Suprapubic skin (tissue), 4 donors: ENCODE measurements around the gene LHPP. TPM values are rescaled to one million over a fixed set of nuclear protein-coding genes. Genes with fewer than 3 reads are reported as not detected.
A peak's percentile ranks its signal among the peaks of the same experiment; 100 is the strongest.

Experiments used
- DNase-seq, 2 donors: peaks; one replicate each; pipeline ENCODE4 v3.0.0-alpha.2; 2019; ENCODE audit warnings: low spot score in 2 of 2
- H3K27ac ChIP-seq: fragments of 200-600 bp; sonication (generic); one replicate; pipeline ENCODE4 v1.5.1; 2019
- H3K27me3 ChIP-seq: fragments of 200-600 bp; sonication (generic); one replicate; pipeline ENCODE4 v1.5.1; 2019
- H3K36me3 ChIP-seq: fragments of 200-600 bp; sonication (generic); one replicate; pipeline ENCODE4 v1.5.1; 2019
- H3K4me1 ChIP-seq: fragments of 200-600 bp; sonication (generic); one replicate; pipeline ENCODE4 v1.5.1; 2019
- H3K4me3 ChIP-seq: fragments of 200-600 bp; sonication (generic); one replicate; pipeline ENCODE4 v1.5.1; 2019; ENCODE audit warnings: mild to moderate bottlenecking
- H3K9me3 ChIP-seq: fragments of 200-600 bp; sonication (generic); one replicate; pipeline ENCODE4 v1.5.1; 2019
- EP300 ChIP-seq: sonication (generic); formaldehyde crosslinking; IDR thresholded peaks from one replicate; pipeline ENCODE4 v1.6.1; 2017; ENCODE audit warnings: antibody characterized with exemption
- POLR2A ChIP-seq, 2 donors: fragments of 450-650 bp; IDR thresholded peaks; one replicate each; pipeline ENCODE4 v1.6.1; 2017; ENCODE audit warnings: antibody characterized with exemption in 2 of 2, mild to moderate bottlenecking in 2 of 2, moderate library complexity in 2 of 2
- POLR2AphosphoS5 ChIP-seq, 3 donors: sonication (generic); formaldehyde crosslinking; IDR thresholded peaks; one replicate each; pipeline ENCODE4 v1.6.1; 2017; ENCODE audit warnings: antibody characterized with exemption in 3 of 3
- WGBS: methylation state at CpG from one replicate; pipeline ENCODE4 v1.1.5; 2018; 5-methylcytosine and 5-hydroxymethylcytosine counted together
- total RNA-seq, 4 donors: library from RNA; depleted of rRNA; stranded (reverse); fragments of >200 nt; gene quantifications; one replicate each; pipeline ENCODE4 v1.1.0, GENCODE V29; 2016
- TF ChIP-seq, protein P1 (sequence below), 2 donors: fragments of 200-600 bp in 1 of 2; fragments of 450-650 bp in 1 of 2; sonication (generic) in 1 of 2; IDR thresholded peaks; one replicate each; pipeline ENCODE4 v1.5.1; 2016 to 2019; ENCODE audit warnings: antibody characterized with exemption in 2 of 2, mild to moderate bottlenecking in 1 of 2, moderate library complexity in 1 of 2

Gene LHPP
- total RNA-seq, 4 donors from 2014 or later = 14.4 to 22.6 (median 15.3) TPM

DNA sequence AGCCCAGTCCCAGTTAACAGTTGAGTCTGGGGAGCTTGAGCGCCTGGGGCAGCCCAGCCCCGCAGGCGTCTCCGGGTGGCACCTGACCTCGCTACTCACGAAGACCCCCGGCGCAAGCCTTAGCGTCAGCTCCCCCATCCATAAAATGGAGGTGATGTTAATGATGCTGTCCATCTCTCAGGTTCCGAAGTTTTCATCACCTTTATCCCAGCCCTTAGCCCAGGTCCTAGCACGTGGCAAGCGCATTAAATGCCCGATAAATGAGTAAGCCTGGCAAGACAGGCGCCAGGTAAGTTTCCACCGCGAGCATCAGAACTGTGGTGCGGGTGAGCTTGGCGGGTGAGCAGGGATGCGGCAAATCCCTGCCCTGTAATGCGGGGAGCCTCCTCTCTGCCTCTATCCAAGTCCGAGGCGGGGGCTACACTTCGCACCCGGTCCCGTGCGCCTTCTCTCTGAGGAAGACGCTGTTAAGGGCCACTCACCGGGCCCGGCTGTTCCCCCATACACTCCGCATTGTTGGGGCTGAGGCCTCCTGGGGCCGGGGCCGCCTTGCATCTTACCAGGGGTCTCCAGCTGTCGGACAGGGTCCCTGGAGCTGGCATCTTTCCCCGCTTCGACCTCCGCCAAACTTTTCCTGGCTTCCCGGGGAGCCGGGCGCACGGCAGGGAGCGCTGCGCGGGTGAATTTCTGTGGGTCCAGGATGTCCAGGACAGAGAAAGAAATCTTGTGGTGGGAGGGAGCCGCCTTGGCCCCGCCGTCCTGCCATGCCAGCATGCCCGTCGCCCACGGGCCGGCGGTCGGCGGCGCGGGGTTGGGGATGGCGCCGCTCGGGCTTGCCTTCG is 12.2 kb upstream of the LHPP start:
- H3K4me1 ChIP-seq = peaks cover 35% of the 10 kb centered on the region
- H3K36me3 ChIP-seq = no peaks in the 10 kb centered on the region
- no peak overlapping the region for H3K27ac ChIP-seq
- TF ChIP-seq POLR2A (IDR thresholded peaks at IDR 0.05) (no peak), EP300 (no peak), POLR2AphosphoS5 (IDR thresholded peaks at IDR 0.05) (no peak)
- TF ChIP-seq, protein P1, sequence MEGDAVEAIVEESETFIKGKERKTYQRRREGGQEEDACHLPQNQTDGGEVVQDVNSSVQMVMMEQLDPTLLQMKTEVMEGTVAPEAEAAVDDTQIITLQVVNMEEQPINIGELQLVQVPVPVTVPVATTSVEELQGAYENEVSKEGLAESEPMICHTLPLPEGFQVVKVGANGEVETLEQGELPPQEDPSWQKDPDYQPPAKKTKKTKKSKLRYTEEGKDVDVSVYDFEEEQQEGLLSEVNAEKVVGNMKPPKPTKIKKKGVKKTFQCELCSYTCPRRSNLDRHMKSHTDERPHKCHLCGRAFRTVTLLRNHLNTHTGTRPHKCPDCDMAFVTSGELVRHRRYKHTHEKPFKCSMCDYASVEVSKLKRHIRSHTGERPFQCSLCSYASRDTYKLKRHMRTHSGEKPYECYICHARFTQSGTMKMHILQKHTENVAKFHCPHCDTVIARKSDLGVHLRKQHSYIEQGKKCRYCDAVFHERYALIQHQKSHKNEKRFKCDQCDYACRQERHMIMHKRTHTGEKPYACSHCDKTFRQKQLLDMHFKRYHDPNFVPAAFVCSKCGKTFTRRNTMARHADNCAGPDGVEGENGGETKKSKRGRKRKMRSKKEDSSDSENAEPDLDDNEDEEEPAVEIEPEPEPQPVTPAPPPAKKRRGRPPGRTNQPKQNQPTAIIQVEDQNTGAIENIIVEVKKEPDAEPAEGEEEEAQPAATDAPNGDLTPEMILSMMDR (IDR thresholded peaks at IDR 0.05) = no peak
- DNase-seq = no peak
- no peaks in the 10 kb centered on the region for H3K9me3 ChIP-seq
- WGBS = 1% methylated on average over 16 of the region's 59 CpGs
- H3K4me3 ChIP-seq = peak overlapping the region; percentile 51
- H3K27me3 ChIP-seq = peaks cover 79% of the 10 kb centered on the region

- H3K4me1 ChIP-seq = peaks cover 35% of the 10 kb centered on the region
- H3K9me3 ChIP-seq = no peaks in the 10 kb centered on the region
- H3K4me3 ChIP-seq = peak within 1 kb of the TSS; percentile 51
- TF ChIP-seq EP300 = no peak
- TF ChIP-seq, protein P1 (IDR thresholded peaks at IDR 0.05) = no peak
- TF ChIP-seq POLR2AphosphoS5 (IDR thresholded peaks at IDR 0.05) = no peak
- no peak for TF ChIP-seq POLR2A (IDR thresholded peaks at IDR 0.05)
- peaks cover 83% of the 10 kb centered on the region for H3K27me3 ChIP-seq
- WGBS = 11% methylated on average over 13 of the region's 57 CpGs
- H3K36me3 ChIP-seq = no peaks in the 10 kb centered on the region
- no peak within 1 kb of the TSS for H3K27ac ChIP-seq
- no peak for DNase-seq
These were observed 11.4 kb upstream of the LHPP start, which contains the start of gene NKX1-2 for GRCh38 chr10:124450012-124450782. NKX1-2 (minus strand) TSS chr10:124450035; CDS start chr10:124449943, 92 bp downstream.

DNA sequence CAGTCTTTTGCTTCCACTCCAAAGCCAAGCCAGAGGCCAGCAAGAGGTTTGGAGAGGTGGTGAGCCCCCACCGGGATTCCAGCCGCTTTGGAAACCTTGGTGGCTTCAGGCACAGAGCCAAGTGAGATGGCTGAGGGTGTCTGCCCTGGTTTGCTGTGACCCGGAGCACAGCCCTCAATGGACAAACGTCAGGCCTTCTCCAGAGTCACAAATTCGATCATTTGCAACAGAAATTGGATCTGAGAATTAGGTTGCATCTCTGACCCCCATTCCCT is 10.9 kb upstream of the LHPP start:
- 29% methylated on average over 5 of the region's 5 CpGs for WGBS
- no peak for DNase-seq
- Histone ChIP-seq H3K36me3 (no peaks in the 10 kb centered on the region), H3K4me3 (no peak overlapping the region), H3K9me3 (no peaks in the 10 kb centered on the region), H3K27me3 (peaks cover 88% of the 10 kb centered on the region), H3K4me1 (peaks cover 35% of the 10 kb centered on the region), H3K27ac (no peak overlapping the region)
- TF ChIP-seq POLR2A (IDR thresholded peaks at IDR 0.05) (no peak), EP300 (no peak), POLR2AphosphoS5 (IDR thresholded peaks at IDR 0.05) (no peak)
- TF ChIP-seq, protein P1 (IDR thresholded peaks at IDR 0.05) = no peak

- Histone ChIP-seq H3K4me3 (no peak overlapping the region), H3K27me3 (peaks cover 87% of the 10 kb centered on the region), H3K36me3 (no peaks in the 10 kb centered on the region), H3K27ac (no peak overlapping the region), H3K9me3 (no peaks in the 10 kb centered on the region), H3K4me1 (peaks cover 35% of the 10 kb centered on the region)
- no peak for DNase-seq
- WGBS = 36% methylated on average over 6 of the region's 6 CpGs
- TF ChIP-seq POLR2AphosphoS5 (IDR thresholded peaks at IDR 0.05) (no peak), POLR2A (IDR thresholded peaks at IDR 0.05) (no peak), EP300 (no peak)
- TF ChIP-seq, protein P1 (IDR thresholded peaks at IDR 0.05) = no peak
These were observed 10.3 kb upstream of the LHPP start for GRCh38 chr10:124451276-124451675.
